MM.1S (cell line): ENCODE measurements around the gene THG1L.
"Not testable (repeated sequence)": the region's sequence is repeated elsewhere in the genome, so short reads cannot be mapped to it uniquely, and the experiment has no call there.

Source experiments
- DNase-seq: peaks from one replicate; pipeline ENCODE4 v3.0.0-alpha.2; 2015
- H2AFZ ChIP-seq: fragments of 300-600 bp; sonication (generic); 2 replicates; pipeline ENCODE4 v1.6.0; 2016; ENCODE audit warnings: antibody characterized with exemption, low read length
- H3F3A ChIP-seq: fragments of 300-600 bp; sonication (generic); 2 replicates; pipeline ENCODE4 v1.6.1; 2016; ENCODE audit warnings: mild to moderate bottlenecking, antibody characterized with exemption, low read length, moderate library complexity, mixed read lengths; ENCODE audit not compliant: insufficient read depth
- H3K27ac ChIP-seq: fragments of 300-600 bp; sonication (generic); 2 replicates; pipeline ENCODE4 v1.5.1; 2016; ENCODE audit warnings: mild to moderate bottlenecking, low read length
- H3K27me3 ChIP-seq: fragments of 300-600 bp; sonication (generic); replicated peaks from 2 replicates; pipeline ENCODE4 v1.6.0; 2016; ENCODE audit warnings: low read length; ENCODE audit not compliant: insufficient read depth
- H3K36me3 ChIP-seq: fragments of 300-600 bp; sonication (generic); replicated peaks from 2 replicates; pipeline ENCODE4 v1.6.1; 2016; ENCODE audit warnings: mild to moderate bottlenecking, low read length, mixed read lengths; ENCODE audit not compliant: insufficient read depth
- H3K4me1 ChIP-seq: fragments of 300-600 bp; sonication (generic); 2 replicates; pipeline ENCODE4 v1.6.1; 2016; ENCODE audit warnings: low read length, mixed read lengths
- H3K4me2 ChIP-seq: fragments of 300-600 bp; sonication (generic); 2 replicates; pipeline ENCODE4 v1.6.0; 2016; ENCODE audit warnings: low read depth, low read length
- H3K4me3 ChIP-seq: fragments of 300-600 bp; sonication (generic); 2 replicates; pipeline ENCODE4 v1.5.1; 2016; ENCODE audit warnings: low read length, mixed read lengths
- H3K79me2 ChIP-seq: fragments of 300-600 bp; sonication (generic); 2 replicates; pipeline ENCODE4 v1.6.1; 2016; ENCODE audit warnings: mixed run types, low read length, mixed read lengths
- H3K9ac ChIP-seq: fragments of 300-600 bp; sonication (generic); 2 replicates; pipeline ENCODE4 v1.6.1; 2016; ENCODE audit warnings: low read length, mixed read lengths
- H3K9me2 ChIP-seq: fragments of 300-600 bp; sonication (generic); replicated peaks from 2 replicates; pipeline ENCODE4 v1.6.1; 2016; ENCODE audit warnings: mild to moderate bottlenecking, low read length, mixed read lengths; ENCODE audit not compliant: insufficient read depth
- H3K9me3 ChIP-seq: fragments of 300-600 bp; sonication (generic); replicated peaks from 2 replicates; pipeline ENCODE4 v1.6.1; 2016; ENCODE audit warnings: mild to moderate bottlenecking, low read length, mixed read lengths; ENCODE audit not compliant: insufficient read depth
- H4K20me1 ChIP-seq: fragments of 300-600 bp; sonication (generic); 2 replicates; pipeline ENCODE4 v1.6.1; 2016; ENCODE audit warnings: mild to moderate bottlenecking, low read length, moderate library complexity, mixed read lengths; ENCODE audit not compliant: insufficient read depth
- EZH2 ChIP-seq: fragments of 300-600 bp; sonication (generic); optimal IDR thresholded peaks from 2 replicates; pipeline ENCODE3; 2017; ENCODE audit warnings: low read depth, mild to moderate bottlenecking, antibody characterized with exemption, low read length, mixed read lengths
- EZH2phosphoT487 ChIP-seq: fragments of 300-600 bp; sonication (generic); IDR thresholded peaks from 2 replicates; pipeline ENCODE4 v1.6.1; 2018; ENCODE audit warnings: antibody characterized with exemption, low read length
- TF ChIP-seq, protein P1 (sequence below): fragments of 300-600 bp; sonication (generic); IDR thresholded peaks from 2 replicates; pipeline ENCODE4 v1.5.1; 2016; ENCODE audit warnings: antibody characterized with exemption, low read length, mixed read lengths

THG1L gene

DNA sequence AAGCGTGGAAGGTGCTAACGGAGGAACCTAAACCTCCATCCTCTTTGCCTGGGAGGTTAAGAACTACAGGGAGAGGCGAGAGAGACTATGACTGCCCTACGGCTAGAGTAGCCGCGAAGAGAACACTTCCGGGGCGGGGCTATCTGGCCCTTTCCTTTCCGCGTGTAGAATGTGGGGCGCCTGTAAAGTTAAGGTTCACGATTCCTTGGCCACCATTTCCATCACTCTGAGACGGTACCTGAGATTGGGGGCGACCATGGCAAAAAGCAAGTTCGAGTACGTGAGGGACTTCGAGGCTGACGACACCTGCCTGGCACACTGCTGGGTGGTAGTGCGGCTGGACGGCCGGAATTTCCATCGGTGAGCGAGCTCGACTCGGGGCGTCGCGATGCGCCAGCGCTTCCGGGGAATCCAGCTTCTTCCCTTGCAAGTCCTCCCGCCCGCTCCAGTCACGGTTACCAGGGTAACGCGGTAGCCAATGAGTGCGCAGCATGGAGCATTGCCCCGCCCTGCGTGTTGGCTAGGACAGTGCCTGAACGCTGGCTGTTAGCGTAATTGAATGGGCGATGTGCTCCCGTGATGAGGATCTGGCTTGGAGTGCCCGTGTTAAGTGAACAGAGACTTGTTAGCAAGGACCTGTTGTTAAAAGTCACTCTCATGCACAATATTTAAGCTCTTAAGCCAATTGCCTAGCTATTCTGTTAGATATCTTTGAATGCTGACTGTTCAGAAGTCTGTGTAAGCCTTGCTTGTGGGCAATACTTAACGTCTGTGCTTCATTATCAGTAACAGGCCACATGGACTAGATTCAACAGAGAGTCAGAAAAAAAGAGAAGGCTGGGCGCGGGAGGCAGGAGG, at the start of gene THG1L:
THG1L (plus strand) TSS at position 149 of the 858 bp plus-strand sequence; CDS start at position 170, 21 bp downstream.
- DNase-seq = peak; percentile 98
- H3K27me3 ChIP-seq = no peaks in the 10 kb centered on the region
- no peaks in the 10 kb centered on the region for H3F3A ChIP-seq
- peak within 1 kb of the TSS; percentile 91 for H3K4me2 ChIP-seq
- H3K4me3 ChIP-seq = peak within 1 kb of the TSS; percentile 77
- H3K9ac ChIP-seq = peak within 1 kb of the TSS; percentile 77
- no peaks in the 10 kb centered on the region for H3K9me2 ChIP-seq
- H3K79me2 ChIP-seq = no peaks in the 10 kb centered on the region
- no peaks in the 10 kb centered on the region for H4K20me1 ChIP-seq
- H3K36me3 ChIP-seq = no peaks in the 10 kb centered on the region
- H3K4me1 ChIP-seq = peaks cover 15% of the 10 kb centered on the region
- H3K9me3 ChIP-seq = no peaks in the 10 kb centered on the region
- TF ChIP-seq EZH2 (no peak), EZH2phosphoT487 (no peak)
- TF ChIP-seq, protein P1, sequence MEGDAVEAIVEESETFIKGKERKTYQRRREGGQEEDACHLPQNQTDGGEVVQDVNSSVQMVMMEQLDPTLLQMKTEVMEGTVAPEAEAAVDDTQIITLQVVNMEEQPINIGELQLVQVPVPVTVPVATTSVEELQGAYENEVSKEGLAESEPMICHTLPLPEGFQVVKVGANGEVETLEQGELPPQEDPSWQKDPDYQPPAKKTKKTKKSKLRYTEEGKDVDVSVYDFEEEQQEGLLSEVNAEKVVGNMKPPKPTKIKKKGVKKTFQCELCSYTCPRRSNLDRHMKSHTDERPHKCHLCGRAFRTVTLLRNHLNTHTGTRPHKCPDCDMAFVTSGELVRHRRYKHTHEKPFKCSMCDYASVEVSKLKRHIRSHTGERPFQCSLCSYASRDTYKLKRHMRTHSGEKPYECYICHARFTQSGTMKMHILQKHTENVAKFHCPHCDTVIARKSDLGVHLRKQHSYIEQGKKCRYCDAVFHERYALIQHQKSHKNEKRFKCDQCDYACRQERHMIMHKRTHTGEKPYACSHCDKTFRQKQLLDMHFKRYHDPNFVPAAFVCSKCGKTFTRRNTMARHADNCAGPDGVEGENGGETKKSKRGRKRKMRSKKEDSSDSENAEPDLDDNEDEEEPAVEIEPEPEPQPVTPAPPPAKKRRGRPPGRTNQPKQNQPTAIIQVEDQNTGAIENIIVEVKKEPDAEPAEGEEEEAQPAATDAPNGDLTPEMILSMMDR = no peak
- H2AFZ ChIP-seq = peak within 1 kb of the TSS; percentile 79
- H3K27ac ChIP-seq = peak within 1 kb of the TSS; percentile 82

DNA sequence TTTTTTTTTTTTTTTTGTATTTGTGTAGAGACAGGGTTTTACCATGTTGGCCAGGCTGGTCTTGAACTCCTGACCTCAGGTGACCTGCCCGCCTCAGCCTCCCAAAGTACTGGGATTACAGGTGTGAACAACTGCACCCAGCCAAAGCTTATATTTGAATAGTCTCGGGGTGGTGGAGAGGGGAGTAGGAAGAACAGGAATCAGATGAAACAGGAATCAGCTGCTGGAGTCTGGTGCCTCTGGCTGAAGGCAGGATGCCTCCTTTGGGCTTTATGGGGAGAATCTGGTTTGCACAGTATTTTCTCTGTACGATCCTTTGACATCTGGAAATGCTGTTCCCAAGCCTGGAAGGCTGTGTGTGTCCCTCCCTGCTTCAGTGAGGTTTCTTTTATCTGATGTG, 49.0 kb upstream of the THG1L start:
- H3K27me3 ChIP-seq = no peaks in the 10 kb centered on the region
- no peak overlapping the region for H2AFZ ChIP-seq
- H3K36me3 ChIP-seq = no peaks in the 10 kb centered on the region
- TF ChIP-seq EZH2phosphoT487 = no peak
- H4K20me1 ChIP-seq = no peaks in the 10 kb centered on the region
- H3F3A ChIP-seq = no peaks in the 10 kb centered on the region
- H3K4me1 ChIP-seq = no peaks in the 10 kb centered on the region
- H3K9me3 ChIP-seq = no peaks in the 10 kb centered on the region
- DNase-seq = no peak
- H3K9me2 ChIP-seq = no peaks in the 10 kb centered on the region
- no peak overlapping the region for H3K27ac ChIP-seq
- H3K9ac ChIP-seq = no peak overlapping the region
- H3K4me3 ChIP-seq = no peak overlapping the region
- no peaks in the 10 kb centered on the region for H3K79me2 ChIP-seq
- H3K4me2 ChIP-seq = no peak overlapping the region

DNA sequence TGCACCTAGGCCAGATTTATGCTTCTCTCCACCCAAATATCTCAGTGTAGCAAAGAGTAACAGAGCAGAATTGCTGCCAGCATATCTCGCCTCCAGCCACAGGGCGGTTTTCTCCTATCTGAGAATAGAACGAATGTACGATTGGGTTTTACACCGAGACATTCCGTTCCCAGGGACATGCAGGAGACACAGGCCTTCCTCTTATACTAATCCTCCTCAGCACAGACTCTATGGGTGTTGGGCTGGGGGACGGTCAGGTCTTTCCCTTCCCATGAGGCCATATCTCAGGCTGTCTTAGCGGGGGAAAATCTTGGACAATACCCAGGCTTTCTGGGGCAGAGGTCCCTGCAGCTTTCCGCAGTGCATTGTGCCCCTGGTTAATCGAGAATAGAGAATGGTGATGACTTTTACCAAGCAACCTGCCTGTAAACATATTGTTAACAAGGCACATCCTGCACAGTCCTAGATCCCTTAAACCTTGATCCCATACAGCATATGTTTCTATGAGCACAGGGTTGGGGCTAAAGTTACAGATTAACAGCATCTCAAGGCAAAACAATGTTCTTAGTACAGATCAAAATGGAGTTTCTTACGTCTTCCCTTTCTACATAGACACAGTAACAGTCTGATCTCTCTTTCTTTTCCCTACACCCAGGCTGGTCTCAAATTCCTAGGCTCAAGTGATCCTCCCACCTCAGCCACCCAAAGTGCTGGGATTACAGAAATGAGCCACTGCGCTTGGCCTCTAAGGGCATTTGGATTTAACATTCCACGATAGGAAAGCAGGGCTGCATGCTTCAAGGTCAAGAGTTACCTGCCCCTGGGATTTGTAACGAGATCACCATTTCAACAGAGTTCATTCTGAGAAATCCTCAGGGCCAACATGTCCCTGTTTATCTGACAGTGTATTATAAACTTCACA, 44.7 kb upstream of the THG1L start:
- not testable (repeated sequence) for H3K27ac ChIP-seq, H3K4me1 ChIP-seq, H3F3A ChIP-seq, H2AFZ ChIP-seq, H4K20me1 ChIP-seq, H3K9ac ChIP-seq, H3K4me2 ChIP-seq, H3K9me2 ChIP-seq, DNase-seq, H3K79me2 ChIP-seq, H3K4me3 ChIP-seq, H3K27me3 ChIP-seq, H3K36me3 ChIP-seq, H3K9me3 ChIP-seq

DNA sequence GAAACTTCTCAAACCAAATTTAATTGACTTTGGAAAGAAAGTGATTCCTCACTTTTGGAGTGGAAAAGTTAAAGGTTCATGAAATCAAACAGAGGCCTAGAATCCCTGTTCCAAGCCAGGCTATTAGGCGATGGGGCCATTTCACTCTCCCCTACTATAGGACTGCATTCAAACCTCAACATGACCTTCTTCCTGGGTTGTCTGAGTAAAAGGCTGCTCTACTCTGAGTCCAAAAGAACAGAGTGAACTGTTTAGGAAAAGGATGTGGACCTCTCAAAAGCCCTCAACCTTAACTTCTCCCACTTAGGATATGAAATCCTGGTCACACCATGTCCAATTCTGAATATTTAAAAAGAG, 44.0 kb upstream of the THG1L start:
- Histone ChIP-seq H4K20me1 (no peaks in the 10 kb centered on the region), H3K79me2 (no peaks in the 10 kb centered on the region), H2AFZ (no peak overlapping the region), H3K4me1 (no peaks in the 10 kb centered on the region), H3K27me3 (no peaks in the 10 kb centered on the region), H3K9me3 (no peaks in the 10 kb centered on the region), H3K9ac (no peak overlapping the region), H3K27ac (no peak overlapping the region), H3F3A (no peaks in the 10 kb centered on the region), H3K4me3 (no peak overlapping the region), H3K36me3 (no peaks in the 10 kb centered on the region), H3K4me2 (no peak overlapping the region), H3K9me2 (no peaks in the 10 kb centered on the region)
- TF ChIP-seq EZH2 (no peak), EZH2phosphoT487 (no peak)
- TF ChIP-seq, protein P1 = no peak
- DNase-seq = no peak
